ENCODE results near the gene SDHAF2.

SDHAF2 gene

DNA sequence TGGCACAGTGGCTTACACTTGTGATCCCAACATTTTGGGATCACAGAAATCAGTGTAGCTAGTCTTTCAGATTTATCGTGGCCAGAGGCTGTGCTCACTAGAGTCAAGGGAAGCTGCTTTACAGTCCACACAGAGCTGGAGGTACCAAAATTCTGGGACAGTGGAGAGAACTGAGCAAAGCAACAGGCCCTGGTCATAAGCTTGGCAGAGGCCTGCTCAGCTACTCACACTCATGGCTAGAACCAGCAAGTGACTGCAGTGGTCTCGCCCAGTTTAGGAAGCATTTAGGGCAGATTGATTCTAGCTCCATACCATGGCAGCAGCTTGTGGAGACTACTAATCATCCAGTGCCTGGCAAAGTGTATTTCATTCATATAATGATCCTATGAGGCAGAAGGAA is 28.8 kb upstream of the SDHAF2 start:
- no peaks in the 10 kb centered on the region for H3K4me1 ChIP-seq
- no peak overlapping the region for H3K4me3 ChIP-seq (ENCODE audit: low read depth, low read length)
- no peak for DNase-seq
- no peaks in the 10 kb centered on the region for H3K27me3 ChIP-seq
- TF ChIP-seq, protein P1, sequence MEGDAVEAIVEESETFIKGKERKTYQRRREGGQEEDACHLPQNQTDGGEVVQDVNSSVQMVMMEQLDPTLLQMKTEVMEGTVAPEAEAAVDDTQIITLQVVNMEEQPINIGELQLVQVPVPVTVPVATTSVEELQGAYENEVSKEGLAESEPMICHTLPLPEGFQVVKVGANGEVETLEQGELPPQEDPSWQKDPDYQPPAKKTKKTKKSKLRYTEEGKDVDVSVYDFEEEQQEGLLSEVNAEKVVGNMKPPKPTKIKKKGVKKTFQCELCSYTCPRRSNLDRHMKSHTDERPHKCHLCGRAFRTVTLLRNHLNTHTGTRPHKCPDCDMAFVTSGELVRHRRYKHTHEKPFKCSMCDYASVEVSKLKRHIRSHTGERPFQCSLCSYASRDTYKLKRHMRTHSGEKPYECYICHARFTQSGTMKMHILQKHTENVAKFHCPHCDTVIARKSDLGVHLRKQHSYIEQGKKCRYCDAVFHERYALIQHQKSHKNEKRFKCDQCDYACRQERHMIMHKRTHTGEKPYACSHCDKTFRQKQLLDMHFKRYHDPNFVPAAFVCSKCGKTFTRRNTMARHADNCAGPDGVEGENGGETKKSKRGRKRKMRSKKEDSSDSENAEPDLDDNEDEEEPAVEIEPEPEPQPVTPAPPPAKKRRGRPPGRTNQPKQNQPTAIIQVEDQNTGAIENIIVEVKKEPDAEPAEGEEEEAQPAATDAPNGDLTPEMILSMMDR (IDR thresholded peaks at IDR 0.05; ENCODE audit: low read depth, low read length), result no peak
- peaks cover 13% of the 10 kb centered on the region for H3K36me3 ChIP-seq
- H3K9me3 ChIP-seq, result no peaks in the 10 kb centered on the region

DNA sequence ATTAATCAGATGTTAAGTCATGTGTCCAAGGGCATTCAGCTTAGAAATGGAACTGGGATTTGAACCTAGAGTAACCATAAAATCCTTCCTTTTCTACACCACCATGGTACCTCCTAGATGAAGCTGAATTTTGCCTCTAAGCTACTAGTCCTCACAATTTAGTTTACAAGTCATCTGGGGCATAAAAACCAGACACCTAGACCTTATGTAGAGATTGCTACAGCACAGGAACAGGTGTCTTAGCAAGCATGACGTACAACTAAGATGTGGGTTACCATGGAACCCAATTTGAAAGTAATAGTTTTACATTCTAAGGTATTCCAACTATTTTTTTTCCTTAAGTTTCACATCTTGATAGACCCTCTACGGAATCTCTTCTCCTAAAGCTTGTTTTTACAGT is 28.4 kb upstream of the SDHAF2 start:
- H3K4me3 ChIP-seq (ENCODE audit: low read depth, low read length), result no peak overlapping the region
- TF ChIP-seq, protein P1 (IDR thresholded peaks at IDR 0.05; ENCODE audit: low read depth, low read length), result no peak
- peaks cover 15% of the 10 kb centered on the region for H3K36me3 ChIP-seq
- H3K9me3 ChIP-seq, result no peaks in the 10 kb centered on the region
- no peaks in the 10 kb centered on the region for H3K27me3 ChIP-seq
- no peaks in the 10 kb centered on the region for H3K4me1 ChIP-seq
- no peak for DNase-seq

DNA sequence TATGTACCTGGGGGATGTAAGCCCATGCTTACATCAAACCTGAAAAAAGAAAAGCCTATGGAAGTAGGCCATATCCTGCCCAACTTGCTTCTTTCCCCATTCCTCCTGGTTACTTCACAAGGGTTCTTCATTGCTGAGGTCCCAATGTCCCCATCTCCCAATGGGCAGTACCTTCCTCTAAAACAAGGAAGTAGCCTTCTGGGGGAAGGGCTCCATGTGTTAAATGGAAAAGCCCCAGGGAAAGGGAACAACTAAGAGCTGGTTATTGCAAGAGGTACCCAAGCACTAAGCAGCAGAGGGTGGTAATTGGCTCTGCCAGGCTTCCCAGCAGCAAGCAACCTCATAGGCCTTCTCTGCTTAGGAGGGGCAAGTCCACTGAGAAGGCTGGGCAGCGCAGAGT is 26.3 kb upstream of the SDHAF2 start:
- TF ChIP-seq, protein P1 (IDR thresholded peaks at IDR 0.05; ENCODE audit: low read depth, low read length), result no peak
- no peak overlapping the region for H3K4me3 ChIP-seq (ENCODE audit: low read depth, low read length)
- H3K27me3 ChIP-seq, result no peaks in the 10 kb centered on the region
- peaks cover 24% of the 10 kb centered on the region for H3K36me3 ChIP-seq
- no peak for DNase-seq
- no peaks in the 10 kb centered on the region for H3K9me3 ChIP-seq
- H3K4me1 ChIP-seq, result no peaks in the 10 kb centered on the region

DNA sequence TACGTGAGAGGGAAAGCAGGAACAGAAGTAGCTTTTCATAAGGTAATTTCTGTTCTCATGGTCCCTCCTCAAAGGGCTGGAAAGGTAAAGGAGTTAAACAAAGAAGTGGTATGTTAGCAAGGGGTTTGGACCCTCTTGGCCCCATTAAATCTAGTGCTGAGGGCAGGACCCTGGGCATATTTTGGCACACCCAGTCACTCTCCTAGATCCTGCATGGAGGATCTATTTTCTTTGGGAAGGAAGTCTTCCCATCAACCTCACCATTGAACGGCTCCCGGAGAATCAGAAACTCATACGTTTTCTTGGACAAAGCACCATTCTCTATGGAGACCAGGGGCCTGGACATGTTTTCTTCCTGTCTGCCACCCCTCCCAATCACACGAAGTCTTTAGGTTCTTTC is 25.8 kb upstream of the SDHAF2 start:
- H3K4me1 ChIP-seq, result no peaks in the 10 kb centered on the region
- H3K27me3 ChIP-seq, result no peaks in the 10 kb centered on the region
- no peak overlapping the region for H3K4me3 ChIP-seq (ENCODE audit: low read depth, low read length)
- DNase-seq, result no peak
- H3K36me3 ChIP-seq, result peaks cover 28% of the 10 kb centered on the region
- TF ChIP-seq, protein P1 (IDR thresholded peaks at IDR 0.05; ENCODE audit: low read depth, low read length), result no peak
- H3K9me3 ChIP-seq, result no peaks in the 10 kb centered on the region

DNA sequence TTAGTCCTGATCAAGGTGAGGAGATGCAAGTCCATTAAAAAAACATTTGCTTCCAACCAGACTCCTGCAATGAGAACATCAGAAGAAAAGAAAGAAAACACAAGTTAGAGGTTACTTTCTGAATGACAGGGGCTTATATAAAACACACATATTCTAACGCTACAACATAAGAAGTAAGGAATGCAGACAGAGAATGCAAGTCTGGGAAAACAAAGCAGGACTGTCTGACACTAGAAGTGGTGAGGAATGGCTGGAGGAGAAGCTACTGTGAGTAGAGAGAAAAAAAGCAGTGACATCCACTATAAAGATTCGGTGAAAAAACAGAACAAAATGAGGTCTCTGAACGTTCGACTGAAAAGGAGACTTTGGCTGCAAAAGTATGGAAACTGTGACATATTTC is 25.3 kb upstream of the SDHAF2 start:
- no peaks in the 10 kb centered on the region for H3K4me1 ChIP-seq
- no peak overlapping the region for H3K4me3 ChIP-seq (ENCODE audit: low read depth, low read length)
- no peaks in the 10 kb centered on the region for H3K27me3 ChIP-seq
- peaks cover 30% of the 10 kb centered on the region for H3K36me3 ChIP-seq
- H3K9me3 ChIP-seq, result no peaks in the 10 kb centered on the region
- TF ChIP-seq, protein P1 (IDR thresholded peaks at IDR 0.05; ENCODE audit: low read depth, low read length), result no peak
- DNase-seq, result no peak

DNA sequence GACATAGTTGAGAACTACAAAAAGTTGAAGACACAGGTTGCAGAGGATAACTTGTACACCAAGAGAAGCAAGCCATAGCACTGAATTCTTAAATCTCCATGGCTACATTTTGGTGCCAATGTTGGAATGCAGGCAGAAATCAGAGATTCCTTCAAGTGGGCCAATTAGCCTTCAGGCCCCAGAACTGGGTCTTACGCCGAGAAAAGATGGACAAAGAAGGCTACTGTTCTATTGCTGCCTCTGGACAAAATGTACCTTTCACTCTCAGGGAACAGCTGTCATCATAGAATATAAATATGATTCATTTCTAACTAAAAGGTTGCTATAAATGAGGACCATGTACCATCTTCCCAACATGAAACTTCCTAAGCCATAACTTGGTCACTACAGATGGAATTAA is 23.9 kb upstream of the SDHAF2 start:
- no peaks in the 10 kb centered on the region for H3K4me1 ChIP-seq
- H3K9me3 ChIP-seq, result no peaks in the 10 kb centered on the region
- H3K4me3 ChIP-seq (ENCODE audit: low read depth, low read length), result no peak overlapping the region
- DNase-seq, result no peak
- TF ChIP-seq, protein P1 (IDR thresholded peaks at IDR 0.05; ENCODE audit: low read depth, low read length), result no peak
- peaks cover 43% of the 10 kb centered on the region for H3K36me3 ChIP-seq
- no peaks in the 10 kb centered on the region for H3K27me3 ChIP-seq

Measured in BE2C (cell line).